Endothelial cell of umbilical vein (primary cell): ENCODE measurements around the gene DMD. TPM values are rescaled to one million over a fixed set of nuclear protein-coding genes. Genes with fewer than 3 reads are reported as not detected.

Experiments
- BruUV-seq: library from RNA; stranded (reverse); fragments of 400-500 nt; replicated peaks from 2 replicates; lab custom pipeline; 2021; lab: Mats Ljungman, UMichigan
- CTCF ChIA-PET: fragments of 300-600, 350-600 bp; sonication (Branson Sonifier 250); formaldehyde crosslinking; loops from one replicate; lab custom pipeline; 2021; ENCODE audit warnings: antibody characterized with exemption, inconsistent platforms; lab: Charles Lee
- POLR2A ChIA-PET: fragments of 300-600, 350-600 bp; sonication (Branson Sonifier 250); formaldehyde crosslinking; loops from one replicate; lab custom pipeline; 2021; ENCODE audit warnings: antibody characterized with exemption, inconsistent platforms; lab: Charles Lee
- DNase-seq: peaks from one replicate; pipeline ENCODE4 v3.0.0-alpha.2; 2011; ENCODE audit warnings: low read depth, low spot score
- FAIRE-seq: peaks from 2 replicates; lab custom pipeline; 2011; peaks lifted over from hg19 to GRCh38; lab: Jason Lieb, UNC
- H2AFZ ChIP-seq: 2 replicates; pipeline ENCODE4 v1.6.0; 2012; ENCODE audit warnings: low read depth, low read length, control low read depth, inconsistent platforms
- H3K27ac ChIP-seq: 2 replicates; pipeline ENCODE4 v1.5.1; 2011; ENCODE audit warnings: low read depth, mild to moderate bottlenecking, control low read depth, low read length, moderate library complexity; ENCODE audit not compliant: insufficient read depth
- H3K27me3 ChIP-seq, 2 experiments: 2 replicates each; pipeline versions ENCODE4 v1.6.0 to v1.6.1; 2011; ENCODE audit warnings: low read length in 2 of 2, mixed read lengths in 1 of 2; ENCODE audit not compliant: control insufficient read depth in 2 of 2, insufficient read depth in 2 of 2
- H3K36me3 ChIP-seq, 2 experiments: 2 replicates in 1 of 2; 3 replicates in 1 of 2; pipeline ENCODE4 v1.5.1; 2011; ENCODE audit warnings: low read length in 2 of 2, mild to moderate bottlenecking in 1 of 2, moderate library complexity in 1 of 2; ENCODE audit not compliant: control insufficient read depth in 2 of 2, insufficient read depth in 2 of 2; ENCODE audit errors: extremely low read depth in 1 of 2
- H3K4me1 ChIP-seq: 3 replicates; pipeline ENCODE4 v1.5.1; 2011; ENCODE audit warnings: mild to moderate bottlenecking, low read length; ENCODE audit not compliant: control insufficient read depth, insufficient read depth; ENCODE audit errors: extremely low read depth
- H3K4me2 ChIP-seq: 2 replicates; pipeline ENCODE4 v1.6.1; 2011; ENCODE audit warnings: low read length, control low read depth, mixed read lengths; ENCODE audit not compliant: insufficient read depth
- H3K4me3 ChIP-seq, 3 experiments: fragments of 200-600 bp in 1 of 3; sonication (generic), shearing (Covaris generic) in 1 of 3; replicated peaks in 1 of 3; 2 replicates each; pipeline ENCODE4 v1.5.1; 2011 to 2016; ENCODE audit warnings: control low read depth in 3 of 3, low read length in 3 of 3, mild to moderate bottlenecking in 2 of 3, inconsistent platforms in 1 of 3, low read depth in 1 of 3, moderate library complexity in 1 of 3; ENCODE audit not compliant: insufficient read depth in 1 of 3
- H3K79me2 ChIP-seq: 2 replicates; pipeline ENCODE4 v1.6.0; 2012; ENCODE audit warnings: low read length, inconsistent platforms; ENCODE audit not compliant: control insufficient read depth, insufficient read depth
- H3K9ac ChIP-seq: replicated peaks from 2 replicates; pipeline ENCODE3; 2011; ENCODE audit warnings: low read length, control low read depth; ENCODE audit not compliant: insufficient read depth; ENCODE audit errors: extremely low read depth
- H3K9me1 ChIP-seq: replicated peaks from 3 replicates; pipeline ENCODE4 v1.6.0; 2011; ENCODE audit warnings: mild to moderate bottlenecking, low read length; ENCODE audit not compliant: control insufficient read depth, insufficient read depth; ENCODE audit errors: extremely low read depth
- H3K9me3 ChIP-seq: replicated peaks from 2 replicates; pipeline ENCODE4 v1.5.1; 2012; ENCODE audit warnings: low read length, inconsistent platforms; ENCODE audit not compliant: control insufficient read depth, insufficient read depth
- H4K20me1 ChIP-seq: replicated peaks from 2 replicates; pipeline ENCODE3; 2011; ENCODE audit warnings: mild to moderate bottlenecking, low read length; ENCODE audit not compliant: control insufficient read depth, insufficient read depth; ENCODE audit errors: extremely low read depth
- EZH2 ChIP-seq: IDR thresholded peaks from 2 replicates; pipeline ENCODE4 v1.6.1; 2012; ENCODE audit warnings: borderline replicate concordance, low read depth, mild to moderate bottlenecking, moderate library complexity, low read length, inconsistent platforms; ENCODE audit not compliant: severe bottlenecking
- FOS ChIP-seq: IDR thresholded peaks from 2 replicates; pipeline ENCODE4 v1.6.1; 2011; ENCODE audit warnings: mild to moderate bottlenecking, low read length, moderate library complexity, borderline replicate concordance; ENCODE audit not compliant: insufficient read depth
- GATA2 ChIP-seq: IDR thresholded peaks from 2 replicates; pipeline ENCODE4 v1.7.0; 2011; ENCODE audit warnings: low read depth, mild to moderate bottlenecking, moderate library complexity, mixed read lengths, low read length; ENCODE audit not compliant: insufficient read length, insufficient read depth
- JUN ChIP-seq: IDR thresholded peaks from 2 replicates; pipeline ENCODE4 v1.6.1; 2011; ENCODE audit warnings: borderline replicate concordance, low read depth; ENCODE audit not compliant: insufficient read length, insufficient read depth
- MYC ChIP-seq: IDR thresholded peaks from one replicate; pipeline ENCODE4 v1.6.1; 2011; ENCODE audit warnings: mild to moderate bottlenecking, low read depth, low read length
- POLR2A ChIP-seq: IDR thresholded peaks from 2 replicates; pipeline ENCODE4 v1.6.1; 2012; ENCODE audit warnings: low read depth, mild to moderate bottlenecking, control low read depth, low read length
- POLR2AphosphoS5 ChIP-seq: IDR thresholded peaks from 2 replicates; pipeline ENCODE4 v1.6.1; 2012; ENCODE audit warnings: low read depth, mild to moderate bottlenecking, control low read depth, low read length, moderate library complexity; ENCODE audit not compliant: insufficient read depth
- dilution Hi-C: fragments of 300-500 bp; cut with MboI; formaldehyde crosslinking; loops from one replicate; pipeline ENCODE4 v1.15.0; 2019; ENCODE audit warnings: low sequenced_read_pairs; ENCODE audit not compliant: extremely low pct_ligation_motif_present
- intact Hi-C: fragments of 100-400 bp; cut with micrococcal nuclease; formaldehyde crosslinking; loops from one replicate; pipeline ENCODE4 v1.10.0; 2022
- polyA plus RNA-seq, 4 experiments: library from polyadenylated mRNA; depleted of rRNA in 3 of 4; stranded (reverse) in 3 of 4; unstranded in 1 of 4; fragments of >200 nt; gene quantifications; 2 replicates each; pipeline versions ENCODE4 v1.2.1 to v1.2.3, GENCODE V29; 2011 to 2012; ENCODE audit warnings: missing spikeins in 1 of 4
- total RNA-seq: library from RNA; stranded (reverse); gene quantifications from 2 replicates; pipeline ENCODE4 v1.2.3, GENCODE V29; 2021
- TF ChIP-seq, protein P1 (sequence below), 2 donors: IDR thresholded peaks; 1 replicate in 1 of 2; 2 replicates in 1 of 2; pipeline ENCODE4 v1.5.1; 2011; ENCODE audit warnings: low read length in 2 of 2, mild to moderate bottlenecking in 2 of 2, moderate library complexity in 2 of 2, control low read depth in 1 of 2, inconsistent platforms in 1 of 2, low read depth in 1 of 2; ENCODE audit not compliant: insufficient read depth in 1 of 2; ENCODE audit errors: extremely low read depth in 1 of 2
- TF ChIP-seq, protein P2 (sequence below): IDR thresholded peaks from 2 replicates; pipeline ENCODE4 v1.6.1; 2011; ENCODE audit not compliant: insufficient read depth, insufficient read length

The DMD gene
- total and polyA plus RNA-seq, 2 donors (not counting 3 experiments of a cell fraction or from before 2014, with no cell fraction given) = 7.3 to 9.0 TPM

DNA sequence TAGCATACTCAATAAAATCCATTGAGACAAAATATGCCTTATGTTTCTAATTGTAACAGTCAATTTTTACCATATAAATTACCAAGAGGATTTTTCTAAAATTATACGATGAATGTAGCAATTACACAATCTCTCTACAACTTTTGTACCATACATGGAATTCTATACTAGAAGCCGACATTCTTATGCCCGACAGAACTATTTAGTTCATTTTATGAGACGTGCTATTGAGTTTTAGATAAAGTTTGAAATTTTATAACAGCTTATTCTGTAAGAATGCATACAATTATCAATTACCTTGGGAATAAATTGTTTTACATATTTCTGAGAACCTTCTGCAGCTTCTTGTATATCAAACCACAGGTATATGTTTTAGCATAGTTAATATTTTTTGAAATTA, 431.2 kb downstream of the DMD start:
- no peak overlapping the region for H3K4me3 ChIP-seq
- intact Hi-C loops = no loop called here
- no peaks in the 10 kb centered on the region for H3K27me3 ChIP-seq
- H2AFZ ChIP-seq = no peak overlapping the region
- BruUV-seq = no TSS peak
- no peaks in the 10 kb centered on the region for H3K9me1 ChIP-seq
- dilution Hi-C loops = no loop called here
- H4K20me1 ChIP-seq = no peaks in the 10 kb centered on the region
- H3K27ac ChIP-seq = no peak overlapping the region
- H3K9ac ChIP-seq = no peak overlapping the region
- no peak for TF ChIP-seq JUN
- TF ChIP-seq GATA2 = no peak
- no peak for TF ChIP-seq EZH2
- TF ChIP-seq POLR2AphosphoS5 = no peak
- no peak for TF ChIP-seq POLR2A
- no peak for TF ChIP-seq MYC
- TF ChIP-seq FOS = no peak
- TF ChIP-seq, protein P1, sequence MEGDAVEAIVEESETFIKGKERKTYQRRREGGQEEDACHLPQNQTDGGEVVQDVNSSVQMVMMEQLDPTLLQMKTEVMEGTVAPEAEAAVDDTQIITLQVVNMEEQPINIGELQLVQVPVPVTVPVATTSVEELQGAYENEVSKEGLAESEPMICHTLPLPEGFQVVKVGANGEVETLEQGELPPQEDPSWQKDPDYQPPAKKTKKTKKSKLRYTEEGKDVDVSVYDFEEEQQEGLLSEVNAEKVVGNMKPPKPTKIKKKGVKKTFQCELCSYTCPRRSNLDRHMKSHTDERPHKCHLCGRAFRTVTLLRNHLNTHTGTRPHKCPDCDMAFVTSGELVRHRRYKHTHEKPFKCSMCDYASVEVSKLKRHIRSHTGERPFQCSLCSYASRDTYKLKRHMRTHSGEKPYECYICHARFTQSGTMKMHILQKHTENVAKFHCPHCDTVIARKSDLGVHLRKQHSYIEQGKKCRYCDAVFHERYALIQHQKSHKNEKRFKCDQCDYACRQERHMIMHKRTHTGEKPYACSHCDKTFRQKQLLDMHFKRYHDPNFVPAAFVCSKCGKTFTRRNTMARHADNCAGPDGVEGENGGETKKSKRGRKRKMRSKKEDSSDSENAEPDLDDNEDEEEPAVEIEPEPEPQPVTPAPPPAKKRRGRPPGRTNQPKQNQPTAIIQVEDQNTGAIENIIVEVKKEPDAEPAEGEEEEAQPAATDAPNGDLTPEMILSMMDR (IDR thresholded peaks at IDR 0.05; ENCODE audit: extremely low read depth in 1 of 2, insufficient read depth in 1 of 2, low read depth in 1 of 2, low read length in 2 of 2) = no peak
- TF ChIP-seq, protein P2, sequence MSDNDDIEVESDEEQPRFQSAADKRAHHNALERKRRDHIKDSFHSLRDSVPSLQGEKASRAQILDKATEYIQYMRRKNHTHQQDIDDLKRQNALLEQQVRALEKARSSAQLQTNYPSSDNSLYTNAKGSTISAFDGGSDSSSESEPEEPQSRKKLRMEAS = no peak
- FAIRE-seq = no peak
- H3K4me2 ChIP-seq = no peak overlapping the region
- H3K4me1 ChIP-seq = no peaks in the 10 kb centered on the region
- ChIA-PET POLR2A (no interaction called here), CTCF (no interaction called here)
- H3K9me3 ChIP-seq = no peaks in the 10 kb centered on the region
- no peaks in the 10 kb centered on the region for H3K79me2 ChIP-seq
- H3K36me3 ChIP-seq = no peaks in the 10 kb centered on the region
- DNase-seq = no peak
